Body of pancreas (tissue), 4 donors: ENCODE measurements around the gene LCE7A. TPM values are rescaled to one million over a fixed set of nuclear protein-coding genes. Genes with fewer than 3 reads are reported as not detected.

Experiments used
- ATAC-seq: fragments of 150-250 bp; one replicate; pipeline ENCODE4 v1.9.1; 2016
- DNase-seq, 4 donors: peaks; one replicate each; pipeline ENCODE4 v3.0.0-alpha.2; 2019
- H3K27ac ChIP-seq, 4 donors: fragments of 200-600 bp; sonication (generic); 1 replicate in 3 of 4; 2 replicates in 1 of 4; pipeline versions ENCODE4 v1.5.1 to v1.6.1; 2016 to 2019; ENCODE audit warnings: mild to moderate bottlenecking in 1 of 4, mixed read lengths in 1 of 4, moderate library complexity in 1 of 4
- H3K27me3 ChIP-seq, 2 donors: fragments of 200-600 bp; sonication (generic); one replicate each; pipeline ENCODE4 v1.6.0; 2016; ENCODE audit warnings: mild to moderate bottlenecking in 1 of 2
- H3K36me3 ChIP-seq, 2 donors: fragments of 200-600 bp; sonication (generic); replicated peaks in 1 of 2; 2 replicates each; pipeline ENCODE4 v1.5.1; 2016; ENCODE audit warnings: low read depth in 2 of 2; ENCODE audit not compliant: insufficient read depth in 1 of 2
- H3K4me1 ChIP-seq: fragments of 200-600 bp; sonication (generic); one replicate; pipeline ENCODE4 v1.6.0; 2016
- H3K4me3 ChIP-seq, 2 donors: fragments of 200-600 bp; sonication (generic); 1 replicate in 1 of 2; 2 replicates in 1 of 2; pipeline ENCODE4 v1.5.1; 2016 to 2019
- H3K9me3 ChIP-seq, 3 donors: fragments of 200-600 bp; sonication (generic); 1 replicate in 2 of 3; 2 replicates in 1 of 3; pipeline ENCODE4 v1.5.1; 2016
- POLR2A ChIP-seq, 3 donors: fragments of 450-650 bp; IDR thresholded peaks; one replicate each; pipeline ENCODE4 v1.6.1; 2016; ENCODE audit warnings: antibody characterized with exemption in 3 of 3, mild to moderate bottlenecking in 2 of 3
- WGBS, 2 donors: methylation state at CpG; one replicate each; pipeline ENCODE4 v1.1.5; 2017; 5-methylcytosine and 5-hydroxymethylcytosine counted together
- intact Hi-C: fragments of 100-400 bp; cut with DNase I; formaldehyde crosslinking; loops from one replicate; pipeline ENCODE4 v1.15.1; 2023
- total RNA-seq, 2 donors: library from RNA; depleted of rRNA; stranded (reverse); fragments of >200 nt; gene quantifications; one replicate each; pipeline ENCODE4 v1.1.0, GENCODE V29; 2016
- TF ChIP-seq, protein P1 (sequence below), 7 experiments: fragments of 450-650 bp in 4 of 7; fragments of 200-600 bp in 3 of 7; sonication (generic) in 3 of 7; IDR thresholded peaks; one replicate each; pipeline ENCODE4 v1.5.1; 2016 to 2019; ENCODE audit warnings: antibody characterized with exemption in 7 of 7

The LCE7A gene
- total RNA-seq, 2 donors from 2014 or later = not detected

DNA sequence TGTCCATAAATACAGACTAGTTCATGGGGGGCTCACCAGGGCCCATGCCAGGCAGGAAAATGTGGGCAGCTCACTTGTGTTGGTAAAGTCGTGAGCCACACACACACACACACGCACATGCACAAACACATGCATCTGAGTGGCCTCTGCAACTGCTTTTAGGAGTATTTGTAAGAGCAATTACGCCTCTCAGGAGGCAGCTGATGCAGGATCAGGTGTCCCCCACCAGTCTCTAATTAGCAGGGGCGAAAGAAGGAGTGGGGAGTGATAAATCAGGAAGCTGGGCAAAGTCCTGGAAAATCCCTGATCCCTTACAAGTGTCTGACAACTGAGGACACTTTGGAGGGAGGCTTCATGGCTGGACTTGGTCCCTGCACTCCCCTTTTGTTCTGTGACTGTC, 42.8 kb downstream of the LCE7A start:
- Histone ChIP-seq H3K27ac (no peak overlapping the region), H3K4me3 (no peak overlapping the region), H3K36me3 (no peaks in the 10 kb centered on the region), H3K4me1 (no peaks in the 10 kb centered on the region), H3K27me3 (no peaks in the 10 kb centered on the region), H3K9me3 (no peaks in the 10 kb centered on the region)
- intact Hi-C loops = no loop called here
- no peak for ATAC-seq
- 69 to 73% methylated on average over 3 to 4 of the region's 4 CpGs for WGBS, 2 donors
- TF ChIP-seq, protein P1, sequence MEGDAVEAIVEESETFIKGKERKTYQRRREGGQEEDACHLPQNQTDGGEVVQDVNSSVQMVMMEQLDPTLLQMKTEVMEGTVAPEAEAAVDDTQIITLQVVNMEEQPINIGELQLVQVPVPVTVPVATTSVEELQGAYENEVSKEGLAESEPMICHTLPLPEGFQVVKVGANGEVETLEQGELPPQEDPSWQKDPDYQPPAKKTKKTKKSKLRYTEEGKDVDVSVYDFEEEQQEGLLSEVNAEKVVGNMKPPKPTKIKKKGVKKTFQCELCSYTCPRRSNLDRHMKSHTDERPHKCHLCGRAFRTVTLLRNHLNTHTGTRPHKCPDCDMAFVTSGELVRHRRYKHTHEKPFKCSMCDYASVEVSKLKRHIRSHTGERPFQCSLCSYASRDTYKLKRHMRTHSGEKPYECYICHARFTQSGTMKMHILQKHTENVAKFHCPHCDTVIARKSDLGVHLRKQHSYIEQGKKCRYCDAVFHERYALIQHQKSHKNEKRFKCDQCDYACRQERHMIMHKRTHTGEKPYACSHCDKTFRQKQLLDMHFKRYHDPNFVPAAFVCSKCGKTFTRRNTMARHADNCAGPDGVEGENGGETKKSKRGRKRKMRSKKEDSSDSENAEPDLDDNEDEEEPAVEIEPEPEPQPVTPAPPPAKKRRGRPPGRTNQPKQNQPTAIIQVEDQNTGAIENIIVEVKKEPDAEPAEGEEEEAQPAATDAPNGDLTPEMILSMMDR (IDR thresholded peaks at IDR 0.05) = no peak
- no peak for TF ChIP-seq POLR2A (IDR thresholded peaks at IDR 0.05)
- DNase-seq = no peak

DNA sequence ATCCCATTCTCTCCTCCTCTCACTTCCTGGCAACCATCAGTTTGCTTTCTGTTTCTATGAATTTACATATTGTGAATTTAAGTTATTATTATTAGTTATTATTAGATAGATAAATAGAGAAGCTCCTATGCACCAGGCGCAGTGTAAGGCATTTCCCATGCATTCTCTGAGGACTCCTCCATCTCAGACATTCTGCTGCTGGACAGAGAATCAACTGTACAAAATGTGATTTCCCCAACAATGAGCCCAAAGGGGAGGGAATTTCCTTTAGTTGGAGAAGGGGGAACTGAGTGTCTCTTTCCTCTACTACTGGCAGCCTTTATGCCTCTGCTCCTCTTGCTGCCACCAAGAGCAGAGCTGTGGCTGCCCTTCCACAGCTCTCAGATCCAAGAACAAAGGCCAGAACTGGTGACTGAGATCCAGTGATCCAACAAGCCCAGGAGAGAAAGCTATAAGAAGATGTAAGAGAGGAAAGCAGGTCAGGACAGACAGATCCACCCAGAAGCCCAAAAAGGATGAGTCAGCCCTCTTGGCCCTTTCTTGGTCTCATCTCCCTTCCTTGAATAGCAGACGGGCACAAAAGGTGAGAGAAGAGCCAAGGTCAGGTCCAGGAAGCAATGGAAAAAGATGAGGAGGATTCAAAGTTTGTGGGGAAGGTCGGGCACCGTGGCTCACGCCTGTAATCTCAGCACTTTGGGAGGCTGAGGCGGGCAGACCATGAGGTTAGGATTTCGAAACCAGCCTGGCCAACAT, 45.1 kb downstream of the LCE7A start:
- Histone ChIP-seq H3K27me3 (no peaks in the 10 kb centered on the region), H3K4me1 (no peaks in the 10 kb centered on the region), H3K9me3 (no peaks in the 10 kb centered on the region), H3K36me3 (no peaks in the 10 kb centered on the region), H3K27ac (no peak overlapping the region), H3K4me3 (no peak overlapping the region)
- no peak for DNase-seq
- ATAC-seq = no peak
- TF ChIP-seq, protein P1 (IDR thresholded peaks at IDR 0.05) = no peak
- TF ChIP-seq POLR2A (IDR thresholded peaks at IDR 0.05) = no peak
- WGBS, 2 donors = 84 to 88% methylated on average over 7 of the region's 7 CpGs
- intact Hi-C loops = no loop called here

DNA sequence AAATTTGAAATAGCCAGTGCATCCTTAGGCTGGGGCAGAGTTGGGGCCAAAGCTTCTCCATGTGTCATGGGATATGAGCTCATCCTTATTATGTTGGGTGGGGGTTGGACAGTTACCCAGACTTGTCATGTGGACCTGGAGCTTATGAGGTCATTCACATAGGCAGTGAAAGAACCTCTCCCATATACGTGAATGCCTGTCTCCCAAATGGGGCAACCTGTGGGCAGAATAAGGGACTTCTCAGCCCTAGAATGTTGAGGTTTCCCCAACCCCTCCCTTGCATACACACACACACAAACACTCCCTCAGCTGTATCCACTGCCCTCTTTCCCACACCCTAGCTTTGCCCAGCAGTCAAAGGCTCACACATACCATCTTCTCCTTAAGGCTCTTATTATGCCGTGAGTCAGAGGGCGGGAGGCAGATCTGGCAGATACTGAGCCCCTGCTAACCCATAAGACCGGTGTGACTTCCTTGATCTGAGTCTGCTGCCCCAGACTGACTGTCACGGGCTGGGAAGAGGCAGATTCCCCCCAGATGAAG, 46.3 kb downstream of the LCE7A start:
- no peaks in the 10 kb centered on the region for H3K27me3 ChIP-seq
- ATAC-seq (peak; percentile 12), DNase-seq (peak in 2 of 4 donors; percentile 20 to 24)
- intact Hi-C loops = no loop called here
- WGBS, 2 donors = 14 to 18% methylated on average over 4 to 5 of the region's 5 CpGs
- TF ChIP-seq, protein P1 (IDR thresholded peaks at IDR 0.05) = no peak
- TF ChIP-seq POLR2A (IDR thresholded peaks at IDR 0.05) = no peak
- no peak overlapping the region for H3K27ac ChIP-seq
- no peaks in the 10 kb centered on the region for H3K36me3 ChIP-seq
- no peak overlapping the region for H3K4me3 ChIP-seq
- no peaks in the 10 kb centered on the region for H3K9me3 ChIP-seq
- no peaks in the 10 kb centered on the region for H3K4me1 ChIP-seq

DNA sequence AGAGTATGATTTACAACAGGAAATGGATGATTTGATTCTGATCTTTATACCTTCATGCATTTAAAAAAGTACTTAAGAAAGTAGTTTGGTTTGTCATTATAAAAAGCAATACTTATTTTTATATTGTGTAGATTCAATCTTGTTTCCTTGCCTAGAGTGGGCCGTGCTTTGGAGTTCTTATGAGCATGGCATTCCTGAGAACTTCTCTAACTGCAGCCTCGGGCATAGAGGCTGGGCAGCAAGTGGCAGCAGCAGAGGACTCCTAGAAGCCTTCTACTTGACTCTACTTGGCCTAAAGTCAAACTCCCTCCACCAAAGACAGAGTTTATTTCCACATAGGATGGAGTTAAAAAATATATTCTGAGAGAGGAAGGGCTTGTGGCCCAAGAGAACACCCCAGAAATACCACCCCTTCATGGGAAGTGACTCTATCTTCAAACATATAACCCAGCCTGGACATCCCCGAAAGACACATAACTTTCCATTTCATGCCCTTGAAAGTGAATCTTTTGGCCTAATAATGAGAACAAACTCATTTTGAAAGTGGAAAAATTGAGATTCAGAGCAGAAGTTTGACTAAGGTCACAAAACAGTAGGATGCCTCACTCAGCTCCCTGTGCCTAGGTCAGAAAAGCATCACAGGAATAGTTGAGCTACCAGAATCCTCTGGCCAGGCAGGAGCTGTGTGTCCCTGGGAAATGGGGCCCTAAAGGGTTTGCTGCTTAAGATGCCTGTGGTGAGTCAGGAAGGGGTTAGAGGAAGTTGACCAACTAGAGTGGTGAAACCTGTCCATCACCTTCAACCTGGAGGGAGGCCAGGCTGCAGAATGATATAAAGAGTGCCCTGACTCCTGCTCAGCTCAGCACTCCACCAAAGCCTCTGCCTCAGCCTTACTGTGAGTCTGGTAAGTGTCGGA, 48.1 kb downstream of the LCE7A start, which contains the start of gene IVL:
Gene IVL, plus strand, starts transcription at position 861 of the 916 bp plus-strand sequence. CDS start 1,252 bp downstream, outside the sequence.
- H3K4me1 ChIP-seq = no peaks in the 10 kb centered on the region
- intact Hi-C loops = no loop called here
- 75 to 88% methylated on average over 4 of the region's 4 CpGs for WGBS, 2 donors
- ATAC-seq (no peak), DNase-seq (no peak)
- TF ChIP-seq, protein P1 (IDR thresholded peaks at IDR 0.05) = no peak
- TF ChIP-seq POLR2A (IDR thresholded peaks at IDR 0.05) = no peak
- no peaks in the 10 kb centered on the region for H3K9me3 ChIP-seq
- no peaks in the 10 kb centered on the region for H3K36me3 ChIP-seq
- H3K27ac ChIP-seq = no peak within 1 kb of the TSS
- no peaks in the 10 kb centered on the region for H3K27me3 ChIP-seq
- H3K4me3 ChIP-seq = no peak within 1 kb of the TSS
